ENCODE results near the gene ARRB1.

ARRB1 gene

GRCh38 chr11:75339685-75340409, 11.6 kb downstream of the ARRB1 start:
- H3K27ac ChIP-seq, result no peak overlapping the region
- no peak for DNase-seq (ENCODE audit: low spot score)
- TF ChIP-seq CTCF (conservative IDR thresholded peaks at IDR 0.05; ENCODE audit: low read depth), result no peak
- ChIA-PET CTCF (interaction anchor here (0.6 to 1.4 kb wide), 5 partner anchors 11 to 214 kb away, joined by 3 to 4 read pairs (median 4); no protein-coding TSS in a partner anchor), POLR2A (ENCODE audit: low non-redundant PET) (no interaction called here)

- DNase-seq (ENCODE audit: low spot score), result no peak
- ChIA-PET POLR2A (ENCODE audit: low non-redundant PET) (no interaction called here), CTCF (interaction anchor here (1.0 to 1.3 kb wide), 2 partner anchors 46 to 50 kb away, joined by 4 to 6 read pairs; no protein-coding TSS in a partner anchor)
- H3K27ac ChIP-seq, result no peak overlapping the region
- no peak for TF ChIP-seq CTCF (conservative IDR thresholded peaks at IDR 0.05; ENCODE audit: low read depth)
Observed at GRCh38 chr11:75338516-75339208, 12.8 kb downstream of the ARRB1 start.

- POLR2A ChIA-PET (ENCODE audit: low non-redundant PET), result no interaction called here
- CTCF ChIA-PET, result interaction anchor here (1.0 kb wide), 1 partner anchor 13 kb away, joined by 3 read pairs; no protein-coding TSS in a partner anchor
- DNase-seq (ENCODE audit: low spot score), result no peak
- no peak for TF ChIP-seq CTCF (conservative IDR thresholded peaks at IDR 0.05; ENCODE audit: low read depth)
- no peak overlapping the region for H3K27ac ChIP-seq
Observed at GRCh38 chr11:75337195-75337654, 14.2 kb downstream of the ARRB1 start.

GRCh38 chr11:75334976-75335375, 16.5 kb downstream of the ARRB1 start:
- ChIA-PET POLR2A (ENCODE audit: low non-redundant PET) (no interaction called here), CTCF (interaction anchor here (1.0 kb wide), 1 partner anchor 49 kb away, joined by 3 read pairs; no protein-coding TSS in a partner anchor)
- DNase-seq (ENCODE audit: low spot score), result no peak
- no peak overlapping the region for H3K27ac ChIP-seq
- TF ChIP-seq CTCF (conservative IDR thresholded peaks at IDR 0.05; ENCODE audit: low read depth), result no peak

GRCh38 chr11:75334402-75334891, 17.0 kb downstream of the ARRB1 start:
- no peak for TF ChIP-seq CTCF (conservative IDR thresholded peaks at IDR 0.05; ENCODE audit: low read depth)
- POLR2A ChIA-PET (ENCODE audit: low non-redundant PET), result no interaction called here
- no peak for DNase-seq (ENCODE audit: low spot score)
- CTCF ChIA-PET, result interaction anchor here (1.0 kb wide), 1 partner anchor 50 kb away, joined by 3 read pairs; no protein-coding TSS in a partner anchor
- no peak overlapping the region for H3K27ac ChIP-seq

- ChIA-PET CTCF (no interaction called here), POLR2A (ENCODE audit: low non-redundant PET) (no interaction called here)
- TF ChIP-seq CTCF (conservative IDR thresholded peaks at IDR 0.05; ENCODE audit: low read depth), result no peak
- H3K27ac ChIP-seq, result no peak overlapping the region
- no peak for DNase-seq (ENCODE audit: low spot score)
Observed at GRCh38 chr11:75333807-75334140, 17.7 kb downstream of the ARRB1 start.
